Peyer's patch (tissue), 4 donors: ENCODE data around the gene CDH26.

Experiments
- CTCF ChIP-seq, 6 experiments: fragments of 450-650 bp in 4 of 6; fragments of 200-600 bp in 2 of 6; sonication (generic) in 1 of 6; IDR thresholded peaks; one replicate each; pipeline ENCODE4 v1.5.1; 2017 to 2019; ENCODE audit warnings: antibody characterized with exemption in 6 of 6, mild to moderate bottlenecking in 3 of 6, moderate library complexity in 1 of 6
- POLR2A ChIP-seq, 2 donors: fragments of 450-650 bp; IDR thresholded peaks; one replicate each; pipeline ENCODE4 v1.5.1; 2017; ENCODE audit warnings: antibody characterized with exemption in 2 of 2, mild to moderate bottlenecking in 2 of 2, moderate library complexity in 2 of 2

GRCh38 chr20:60030471-60030870 lies 72.2 kb downstream of the CDH26 start:
- TF ChIP-seq CTCF (IDR thresholded peaks at IDR 0.05) (no peak), POLR2A (IDR thresholded peaks at IDR 0.05) (no peak)
